ENCODE data around the gene TEX48. TPM values are rescaled to one million over a fixed set of nuclear protein-coding genes. Genes with fewer than 3 reads are reported as not detected.

Gene TEX48
- total RNA-seq, 4 donors from 2014 or later: not detected

DNA sequence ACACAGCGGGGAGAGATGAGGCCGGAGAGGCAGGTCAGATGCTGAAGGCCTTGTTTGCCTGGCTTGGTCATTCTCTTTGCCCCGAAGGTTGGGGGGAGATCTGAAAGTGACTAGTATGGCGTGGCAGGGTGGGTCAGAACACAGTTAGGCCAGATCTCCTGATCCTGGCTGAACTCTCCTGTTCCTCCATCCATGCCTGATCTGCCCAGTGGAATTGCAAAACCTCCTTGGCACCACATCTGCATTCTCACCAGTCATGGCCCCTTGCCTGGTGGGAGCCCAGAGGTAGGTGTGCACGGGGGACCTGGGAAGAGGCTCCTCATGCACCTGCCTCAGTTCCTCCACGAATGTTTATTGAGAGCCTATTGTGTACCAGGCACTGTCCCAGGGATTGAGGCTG, 47.6 kb downstream of the TEX48 start:
- no peak overlapping the region for H3K4me3 ChIP-seq (ENCODE audit: low read depth, poor library complexity, severe bottlenecking)
- no peak for TF ChIP-seq POLR2A (IDR thresholded peaks at IDR 0.05)
- TF ChIP-seq, protein P1, sequence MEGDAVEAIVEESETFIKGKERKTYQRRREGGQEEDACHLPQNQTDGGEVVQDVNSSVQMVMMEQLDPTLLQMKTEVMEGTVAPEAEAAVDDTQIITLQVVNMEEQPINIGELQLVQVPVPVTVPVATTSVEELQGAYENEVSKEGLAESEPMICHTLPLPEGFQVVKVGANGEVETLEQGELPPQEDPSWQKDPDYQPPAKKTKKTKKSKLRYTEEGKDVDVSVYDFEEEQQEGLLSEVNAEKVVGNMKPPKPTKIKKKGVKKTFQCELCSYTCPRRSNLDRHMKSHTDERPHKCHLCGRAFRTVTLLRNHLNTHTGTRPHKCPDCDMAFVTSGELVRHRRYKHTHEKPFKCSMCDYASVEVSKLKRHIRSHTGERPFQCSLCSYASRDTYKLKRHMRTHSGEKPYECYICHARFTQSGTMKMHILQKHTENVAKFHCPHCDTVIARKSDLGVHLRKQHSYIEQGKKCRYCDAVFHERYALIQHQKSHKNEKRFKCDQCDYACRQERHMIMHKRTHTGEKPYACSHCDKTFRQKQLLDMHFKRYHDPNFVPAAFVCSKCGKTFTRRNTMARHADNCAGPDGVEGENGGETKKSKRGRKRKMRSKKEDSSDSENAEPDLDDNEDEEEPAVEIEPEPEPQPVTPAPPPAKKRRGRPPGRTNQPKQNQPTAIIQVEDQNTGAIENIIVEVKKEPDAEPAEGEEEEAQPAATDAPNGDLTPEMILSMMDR (IDR thresholded peaks at IDR 0.05): no peak
- 88 to 97% methylated on average over 5 to 6 of the region's 6 CpGs for WGBS, 2 donors
- intact Hi-C loops (cut with DNase I; ENCODE audit: low total_unique reads): no loop called here
- no peak for DNase-seq (ENCODE audit: low spot score in 2 of 2)

DNA sequence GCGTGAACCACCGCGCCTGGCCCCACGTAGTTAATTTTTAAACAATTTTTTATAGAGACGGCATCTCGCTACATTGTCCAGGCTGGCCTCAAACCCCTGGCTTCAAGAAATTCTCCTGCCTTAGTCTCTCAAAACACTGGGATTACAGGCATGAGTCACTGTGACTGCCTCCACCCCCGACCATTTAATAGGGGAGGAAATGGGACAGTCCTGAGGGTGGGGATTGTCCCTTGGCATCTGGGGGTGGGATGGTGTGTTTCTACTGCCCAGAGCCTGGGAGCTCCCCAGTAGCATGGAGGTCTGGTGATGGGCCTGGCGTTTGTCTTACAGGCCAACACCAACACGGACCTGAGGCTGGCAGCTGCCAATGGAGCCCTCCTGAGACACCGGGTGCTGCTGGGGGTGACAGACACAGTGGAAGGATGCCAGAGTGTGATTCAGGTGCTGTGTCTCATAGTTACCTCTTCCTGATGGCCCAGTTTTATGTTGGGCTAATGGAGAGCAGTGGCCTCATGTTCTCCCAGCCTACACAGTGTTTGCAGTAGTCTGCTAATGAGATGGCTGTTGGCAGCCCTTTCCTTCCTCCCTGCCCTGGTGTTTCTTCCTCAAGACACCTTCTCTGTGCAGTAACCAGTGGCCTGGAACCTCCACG, 48.4 kb downstream of the TEX48 start:
- WGBS, 2 donors: 83 to 94% methylated on average over 11 of the region's 11 CpGs
- TF ChIP-seq, protein P1 (IDR thresholded peaks at IDR 0.05): no peak
- TF ChIP-seq POLR2A (IDR thresholded peaks at IDR 0.05): no peak
- intact Hi-C loops (cut with DNase I; ENCODE audit: low total_unique reads): no loop called here
- no peak for DNase-seq (ENCODE audit: low spot score in 2 of 2)
- H3K4me3 ChIP-seq (ENCODE audit: low read depth, poor library complexity, severe bottlenecking): no peak overlapping the region

DNA sequence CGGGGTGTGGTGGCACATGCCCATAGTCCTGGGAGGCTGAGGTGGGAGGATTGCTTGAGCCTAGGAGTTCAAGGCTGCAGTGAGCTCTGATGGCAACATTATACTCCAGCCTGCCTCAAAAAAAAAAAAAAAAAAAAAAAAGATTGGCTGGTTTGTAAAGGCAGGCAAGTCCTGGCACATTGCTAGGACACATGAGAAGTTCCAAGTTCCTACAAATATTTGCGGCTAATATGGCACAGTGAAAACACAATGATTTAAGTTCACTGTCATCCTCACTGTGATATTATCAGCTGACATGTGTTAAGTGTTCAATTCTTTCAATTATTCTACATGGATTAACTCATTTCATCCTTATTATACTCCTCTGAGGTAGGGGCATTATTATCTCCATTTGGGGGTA, 50.8 kb downstream of the TEX48 start:
- TF ChIP-seq, protein P1 (IDR thresholded peaks at IDR 0.05): no peak
- no peak for TF ChIP-seq POLR2A (IDR thresholded peaks at IDR 0.05)
- WGBS, 2 donors: 0 to 42% methylated on average over 2 of the region's 2 CpGs
- no peak for DNase-seq (ENCODE audit: low spot score in 2 of 2)
- intact Hi-C loops (cut with DNase I; ENCODE audit: low total_unique reads): no loop called here
- H3K4me3 ChIP-seq (ENCODE audit: low read depth, poor library complexity, severe bottlenecking): no peak overlapping the region

DNA sequence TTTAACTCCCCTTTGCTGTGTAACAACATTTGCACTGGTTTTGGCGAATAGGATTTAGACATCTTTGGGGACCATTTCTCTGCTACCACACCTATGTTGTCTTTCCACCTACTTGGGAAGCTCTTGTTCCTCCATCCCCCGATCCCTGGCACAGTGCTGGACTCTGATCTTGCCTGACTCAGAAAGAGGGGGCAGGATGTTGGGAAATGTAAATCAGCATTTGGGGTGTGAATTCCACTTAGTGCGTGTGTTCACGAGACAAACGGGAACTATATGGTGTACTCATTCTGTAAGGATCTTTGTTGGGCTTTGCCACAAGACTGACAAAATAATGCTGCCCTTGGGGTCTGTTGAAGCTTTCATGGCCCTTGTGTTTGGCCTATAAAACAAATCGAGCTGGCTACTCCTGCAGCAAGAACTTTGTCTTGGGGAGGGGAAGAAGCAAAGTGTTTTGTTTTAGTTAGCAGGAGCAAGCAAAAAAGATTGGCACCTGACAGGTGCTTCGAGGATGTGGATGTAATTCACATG, 52.4 kb downstream of the TEX48 start:
- WGBS, 2 donors: 83 to 84% methylated on average over 7 of the region's 7 CpGs
- no peak for DNase-seq (ENCODE audit: low spot score in 2 of 2)
- H3K4me3 ChIP-seq (ENCODE audit: low read depth, poor library complexity, severe bottlenecking): no peak overlapping the region
- TF ChIP-seq, protein P1 (IDR thresholded peaks at IDR 0.05): no peak
- TF ChIP-seq POLR2A (IDR thresholded peaks at IDR 0.05): no peak
- intact Hi-C loops (cut with DNase I; ENCODE audit: low total_unique reads): no loop called here

DNA sequence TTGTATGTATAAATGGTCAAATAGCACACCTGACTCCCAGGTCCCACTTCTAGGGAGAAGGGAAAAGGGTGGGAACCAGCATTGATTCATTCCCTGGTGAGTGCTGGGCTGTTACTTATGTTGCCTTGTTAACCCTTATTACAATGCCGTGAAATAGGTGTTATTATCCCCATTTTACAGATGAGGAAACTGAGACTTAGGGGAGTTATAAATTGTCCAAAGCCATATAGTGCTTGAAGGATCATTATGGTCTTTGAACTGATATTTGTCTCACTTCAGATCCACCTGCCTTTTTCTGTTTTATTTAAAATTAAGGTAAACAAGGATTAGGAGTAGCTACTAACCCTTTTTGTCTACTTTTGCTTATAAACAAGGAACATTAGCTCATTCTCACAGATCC, 54.4 kb downstream of the TEX48 start:
- no peak overlapping the region for H3K4me3 ChIP-seq (ENCODE audit: low read depth, poor library complexity, severe bottlenecking)
- no peak for TF ChIP-seq POLR2A (IDR thresholded peaks at IDR 0.05)
- TF ChIP-seq, protein P1 (IDR thresholded peaks at IDR 0.05): no peak
- intact Hi-C loops (cut with DNase I; ENCODE audit: low total_unique reads): no loop called here
- DNase-seq (ENCODE audit: low spot score in 2 of 2): no peak
- WGBS, 2 donors: 88 to 97% methylated on average over 1 of the region's 1 CpG

Measured in lower leg skin (tissue), 4 donors.